Body of pancreas (tissue), 4 donors: Measurements from ENCODE around the gene KRTAP12-3.

Source experiments
- POLR2A ChIP-seq, 3 donors: fragments of 450-650 bp; IDR thresholded peaks; one replicate each; pipeline ENCODE4 v1.6.1; 2016; ENCODE audit warnings: antibody characterized with exemption in 3 of 3, mild to moderate bottlenecking in 2 of 3
- TF ChIP-seq, protein P1 (sequence below), 7 experiments: fragments of 450-650 bp in 4 of 7; fragments of 200-600 bp in 3 of 7; sonication (generic) in 3 of 7; IDR thresholded peaks; one replicate each; pipeline ENCODE4 v1.5.1; 2016 to 2019; ENCODE audit warnings: antibody characterized with exemption in 7 of 7

- TF ChIP-seq, protein P1, sequence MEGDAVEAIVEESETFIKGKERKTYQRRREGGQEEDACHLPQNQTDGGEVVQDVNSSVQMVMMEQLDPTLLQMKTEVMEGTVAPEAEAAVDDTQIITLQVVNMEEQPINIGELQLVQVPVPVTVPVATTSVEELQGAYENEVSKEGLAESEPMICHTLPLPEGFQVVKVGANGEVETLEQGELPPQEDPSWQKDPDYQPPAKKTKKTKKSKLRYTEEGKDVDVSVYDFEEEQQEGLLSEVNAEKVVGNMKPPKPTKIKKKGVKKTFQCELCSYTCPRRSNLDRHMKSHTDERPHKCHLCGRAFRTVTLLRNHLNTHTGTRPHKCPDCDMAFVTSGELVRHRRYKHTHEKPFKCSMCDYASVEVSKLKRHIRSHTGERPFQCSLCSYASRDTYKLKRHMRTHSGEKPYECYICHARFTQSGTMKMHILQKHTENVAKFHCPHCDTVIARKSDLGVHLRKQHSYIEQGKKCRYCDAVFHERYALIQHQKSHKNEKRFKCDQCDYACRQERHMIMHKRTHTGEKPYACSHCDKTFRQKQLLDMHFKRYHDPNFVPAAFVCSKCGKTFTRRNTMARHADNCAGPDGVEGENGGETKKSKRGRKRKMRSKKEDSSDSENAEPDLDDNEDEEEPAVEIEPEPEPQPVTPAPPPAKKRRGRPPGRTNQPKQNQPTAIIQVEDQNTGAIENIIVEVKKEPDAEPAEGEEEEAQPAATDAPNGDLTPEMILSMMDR (IDR thresholded peaks at IDR 0.05): no peak
- no peak for TF ChIP-seq POLR2A (IDR thresholded peaks at IDR 0.05)
Measured at GRCh38 chr21:44695184-44695583, 37.5 kb downstream of the KRTAP12-3 start.
